K562 (cell line): ENCODE data around the gene SLX4IP. TPM values are rescaled to one million over a fixed set of nuclear protein-coding genes. Genes with fewer than 3 reads are reported as not detected.

Source experiments
- ATAC-seq: fragments of 200-7000 bp; cut with Tn5 transposase; 3 replicates; pipeline ENCODE4 v1.9.1; 2020; ENCODE audit warnings: moderate library complexity
- BruUV-seq: library from RNA; stranded (reverse); fragments of 400-500 nt; replicated peaks from 2 replicates; lab custom pipeline; 2021; lab: Mats Ljungman, UMichigan
- CTCF ChIA-PET: fragments of 300-600 bp; formaldehyde crosslinking; extraction: SDS; loops from one replicate; lab custom pipeline; 2021; ENCODE audit warnings: low intra/inter-chr PET ratio; lab: Yijun Ruan, JAX
- POLR2A ChIA-PET: fragments of 300-600, 350-650 bp; sonication (Branson Sonifier 250); formaldehyde crosslinking; extraction: SDS; loops from one replicate; lab custom pipeline; 2021; ENCODE audit warnings: antibody characterized with exemption, inconsistent platforms; lab: Yijun Ruan, JAX
- DNase-seq, 4 experiments: peaks; one replicate each; pipeline versions ENCODE4 v3.0.0 to v3.0.0-alpha.2; 2011 to 2018; ENCODE audit warnings: low spot score in 3 of 4, mixed read lengths in 3 of 4; ENCODE audit errors: extremely low read depth in 1 of 4
- FAIRE-seq: peaks from 2 replicates; lab custom pipeline; 2011; peaks lifted over from hg19 to GRCh38; lab: Jason Lieb, UNC
- H2AFZ ChIP-seq: 2 replicates; pipeline ENCODE4 v1.6.0; 2011; ENCODE audit warnings: low read depth, low read length, control low read depth, inconsistent platforms
- H3K27ac ChIP-seq: fragments of 200-600 bp; 3 replicates; pipeline ENCODE4 v1.8.0; 2011; ENCODE audit warnings: low read depth, mild to moderate bottlenecking, control low read depth, inconsistent platforms, low read length, moderate library complexity, mixed read lengths; ENCODE audit errors: extremely low read depth
- H3K27me3 ChIP-seq, 2 experiments: fragments of 300-600 bp in 1 of 2; 2 replicates in 1 of 2; 3 replicates in 1 of 2; pipeline versions ENCODE4 v1.6.0 to v1.8.0; 2011; ENCODE audit warnings: inconsistent platforms in 2 of 2, low read length in 2 of 2, mild to moderate bottlenecking in 1 of 2, mixed read lengths in 1 of 2, moderate library complexity in 1 of 2; ENCODE audit not compliant: control insufficient read depth in 2 of 2, insufficient read depth in 2 of 2
- H3K36me3 ChIP-seq: fragments of 300-600 bp; 3 replicates; pipeline ENCODE4 v1.8.0; 2011; ENCODE audit warnings: mild to moderate bottlenecking, low read length, inconsistent platforms; ENCODE audit not compliant: control insufficient read depth, insufficient read depth
- H3K4me1 ChIP-seq, 2 experiments: fragments of 200-600 bp in 1 of 2; replicated peaks in 1 of 2; 2 replicates in 1 of 2; 3 replicates in 1 of 2; pipeline versions ENCODE4 v1.5.1 to v1.8.0; 2011; ENCODE audit warnings: inconsistent platforms in 2 of 2, low read length in 2 of 2, mild to moderate bottlenecking in 1 of 2, mixed read lengths in 1 of 2, moderate library complexity in 1 of 2; ENCODE audit not compliant: control insufficient read depth in 2 of 2, insufficient read depth in 2 of 2
- H3K4me2 ChIP-seq: 2 replicates; pipeline ENCODE4 v1.6.1; 2011; ENCODE audit warnings: low read length, control low read depth, inconsistent platforms, mixed read lengths; ENCODE audit not compliant: insufficient read depth
- H3K4me3 ChIP-seq: fragments of 200-600 bp; sonication (generic), shearing (Covaris generic); 2 replicates; pipeline ENCODE4 v1.5.1; 2016; ENCODE audit warnings: control low read depth, inconsistent platforms
- H3K79me2 ChIP-seq: fragments of 200-600 bp; 3 replicates; pipeline ENCODE4 v1.8.0; 2011; ENCODE audit warnings: low read length, inconsistent platforms; ENCODE audit not compliant: control insufficient read depth, insufficient read depth
- H3K9ac ChIP-seq, 2 experiments: 2 replicates each; pipeline versions ENCODE4 v1.6.0 to v1.6.1; 2011; ENCODE audit warnings: low read depth in 2 of 2, low read length in 2 of 2, control low read depth in 1 of 2, inconsistent platforms in 1 of 2, mild to moderate bottlenecking in 1 of 2, mixed read lengths in 1 of 2; ENCODE audit not compliant: insufficient read depth in 1 of 2
- H3K9me1 ChIP-seq: one replicate; pipeline ENCODE4 v1.6.0; 2011; ENCODE audit warnings: inconsistent platforms, mild to moderate bottlenecking, low read length, moderate library complexity; ENCODE audit not compliant: control insufficient read depth, insufficient read depth
- H3K9me3 ChIP-seq: replicated peaks from 2 replicates; pipeline ENCODE4 v1.5.1; 2011; ENCODE audit warnings: low read depth, low read length, inconsistent platforms; ENCODE audit not compliant: control insufficient read depth, insufficient read depth
- H4K20me1 ChIP-seq: replicated peaks from 2 replicates; pipeline ENCODE4 v1.6.1; 2011; ENCODE audit warnings: low read length, inconsistent platforms, mixed read lengths; ENCODE audit not compliant: control insufficient read depth, insufficient read depth
- ATF4 ChIP-seq: fragments of 450-650 bp; formaldehyde crosslinking; IDR thresholded peaks from 2 replicates; pipeline ENCODE4 v1.4.0; 2022; ENCODE audit warnings: mild to moderate bottlenecking, moderate library complexity
- PRMT5 ChIP-seq: sonication (generic); formaldehyde crosslinking; IDR thresholded peaks from 2 replicates; pipeline ENCODE4 v1.5.0; 2020; ENCODE audit warnings: missing genetic modification reagents
- RBM15 ChIP-seq: fragments of 200-400 bp; formaldehyde crosslinking; IDR thresholded peaks from 2 replicates; pipeline ENCODE4 v1.6.1; 2018; ENCODE audit warnings: mild to moderate bottlenecking, low read length, moderate library complexity; ENCODE audit not compliant: insufficient read depth
- RBM39 ChIP-seq: fragments of 200-400 bp; formaldehyde crosslinking; optimal IDR thresholded peaks from 2 replicates; pipeline ENCODE3; 2018; ENCODE audit warnings: low read depth, low read length
- SIN3A ChIP-seq, 2 experiments: fragments of 150-350 bp in 1 of 2; IDR thresholded peaks; 2 replicates each; pipeline ENCODE4 v1.6.1; 2011 to 2016; ENCODE audit warnings: borderline replicate concordance in 2 of 2, low read depth in 2 of 2, low read length in 2 of 2, mild to moderate bottlenecking in 2 of 2, moderate library complexity in 2 of 2; ENCODE audit not compliant: control insufficient read depth in 1 of 2
- TGIF2 ChIP-seq: sonication (generic); formaldehyde crosslinking; IDR thresholded peaks from 2 replicates; pipeline ENCODE4 v1.8.1; 2022; ENCODE audit warnings: mild to moderate bottlenecking, missing genetic modification reagents, moderate library complexity
- ZBTB8A ChIP-seq: fragments of 450-650 bp; IDR thresholded peaks from 2 replicates; pipeline ENCODE4 v1.6.1; 2018; ENCODE audit warnings: mild to moderate bottlenecking, moderate library complexity; ENCODE audit not compliant: partially characterized antibody
- ZKSCAN1 ChIP-seq: fragments of 150-350 bp; IDR thresholded peaks from 2 replicates; pipeline ENCODE4 v1.6.1; 2016; ENCODE audit warnings: low read depth, low read length
- ZNF239 ChIP-seq: fragments of 250-450 bp; sonication (Bioruptor Pico); IDR thresholded peaks from 2 replicates; pipeline ENCODE4 v1.4.0; 2020; ENCODE audit warnings: mild to moderate bottlenecking
- ZNF507 ChIP-seq: conservative IDR thresholded peaks from 2 replicates; pipeline ENCODE4 v1.6.1; 2017; ENCODE audit warnings: missing genetic modification characterization, missing compliant biosample characterization
- ZNF57 ChIP-seq: fragments of 450-650 bp; formaldehyde crosslinking; IDR thresholded peaks from 2 replicates; pipeline ENCODE4 v1.4.0; 2020; ENCODE audit warnings: mild to moderate bottlenecking, moderate library complexity
- ZNF589 ChIP-seq: fragments of 200-800 bp; sonication (Bioruptor generic); IDR thresholded peaks from 2 replicates; pipeline ENCODE4 v1.6.1; 2016; ENCODE audit warnings: low read depth, missing genetic modification characterization, missing compliant biosample characterization
- ZNF644 ChIP-seq: fragments of 200-800 bp; sonication (Bioruptor generic); IDR thresholded peaks from 2 replicates; pipeline ENCODE4 v1.6.1; 2016; ENCODE audit warnings: low read depth, missing genetic modification characterization, missing compliant biosample characterization
- WGBS: fragments of 100-300 bp; shearing (Covaris generic); methylation state at CpG from one replicate; pipeline ENCODE4 v1.1.6; 2016; ENCODE audit warnings: low coverage, mixed read lengths; ENCODE audit not compliant: insufficient coverage; ENCODE audit errors: missing lambda C conversion rate; 5-methylcytosine and 5-hydroxymethylcytosine counted together
- in situ Hi-C: fragments of 300-500 bp; cut with MboI; formaldehyde crosslinking; loops from 4 replicates; pipeline ENCODE4 v1.15.0; 2018; ENCODE audit warnings: inconsistent platforms, mixed read lengths
- intact Hi-C: fragments of 100-400 bp; cut with micrococcal nuclease; formaldehyde crosslinking; loops from 2 replicates; pipeline ENCODE4 v1.14.2; 2022
- polyA plus RNA-seq, 8 experiments: library from polyadenylated mRNA; depleted of rRNA in 4 of 8; stranded (reverse) in 5 of 8; unstranded in 3 of 8; fragments of >200 nt; fragmentation: Nextera tagmentation in 2 of 8; fragmentation: Illumina TruSeq in 1 of 8; extraction: Ambion mirVana in 2 of 8; extraction: Trizol in 1 of 8; gene quantifications; 2 replicates each; pipeline versions ENCODE4 v1.2.1 to v1.2.3, GENCODE V29; 2011 to 2014; ENCODE audit warnings: inconsistent platforms in 1 of 8, missing spikeins in 1 of 8
- total RNA-seq, 7 experiments: library from RNA; depleted of rRNA in 6 of 7; stranded (reverse); fragments of >200 nt in 6 of 7; fragmentation: Illumina TruSeq in 2 of 7; extraction: Trizol in 2 of 7; gene quantifications; 2 replicates each; pipeline versions ENCODE4 v1.2.1 to v1.2.3, GENCODE V29; 2011 to 2021; ENCODE audit warnings: low replicate concordance in 1 of 7
- TF ChIP-seq, protein P1 (sequence below), 2 experiments: fragments of 450-650 bp; conservative IDR thresholded peaks; 2 replicates each; pipeline ENCODE4 v1.6.1; 2017; ENCODE audit warnings: mild to moderate bottlenecking in 2 of 2, moderate library complexity in 2 of 2

SLX4IP gene
- total and polyA plus RNA-seq, 9 of the 15 experiments (the other 6 are each of a cell fraction or from before 2014, with no cell fraction given), result 1.5 to 5.9 (median 3.5) TPM

DNA sequence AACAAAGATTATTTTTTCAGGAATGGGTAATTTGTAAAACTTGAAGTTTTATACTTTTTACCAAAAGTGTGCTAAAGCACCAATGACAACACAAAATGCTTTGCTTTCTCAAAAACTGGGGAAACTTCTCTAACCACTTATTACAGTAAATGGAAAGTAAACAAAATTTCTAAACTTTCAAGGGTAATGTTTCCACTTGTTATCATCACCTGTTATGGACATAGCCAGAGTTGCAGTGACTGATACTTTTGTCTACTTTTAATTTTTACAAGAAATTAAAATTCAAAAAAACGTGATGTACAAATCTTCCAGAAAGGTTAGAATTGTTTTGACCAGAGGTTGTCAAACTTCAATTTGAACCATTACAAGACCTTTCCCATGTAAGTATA, 138.8 kb downstream of the SLX4IP start:
- no TSS peak for BruUV-seq
- in situ Hi-C loops, result no loop called here
- WGBS, result no CpG with 5 or more reads among the region's 1 CpG

More for the DNA sequence above, 138.8 kb downstream of the SLX4IP start:
- Histone ChIP-seq H2AFZ (no peak overlapping the region), H3K4me3 (no peak overlapping the region), H3K9me1 (no peaks in the 10 kb centered on the region), H3K27me3 (no peaks in the 10 kb centered on the region), H3K4me1 (no peaks in the 10 kb centered on the region), H3K4me2 (no peak overlapping the region), H3K79me2 (no peaks in the 10 kb centered on the region), H3K9me3 (no peaks in the 10 kb centered on the region), H3K9ac (no peak overlapping the region), H3K36me3 (no peaks in the 10 kb centered on the region), H3K27ac (no peak overlapping the region), H4K20me1 (no peaks in the 10 kb centered on the region)
- ChIA-PET POLR2A (no interaction called here), CTCF (no interaction called here)
- FAIRE-seq (no peak), ATAC-seq (no peak), DNase-seq (no peak)
- intact Hi-C loops, result no loop called here
- TF ChIP-seq, protein P1, sequence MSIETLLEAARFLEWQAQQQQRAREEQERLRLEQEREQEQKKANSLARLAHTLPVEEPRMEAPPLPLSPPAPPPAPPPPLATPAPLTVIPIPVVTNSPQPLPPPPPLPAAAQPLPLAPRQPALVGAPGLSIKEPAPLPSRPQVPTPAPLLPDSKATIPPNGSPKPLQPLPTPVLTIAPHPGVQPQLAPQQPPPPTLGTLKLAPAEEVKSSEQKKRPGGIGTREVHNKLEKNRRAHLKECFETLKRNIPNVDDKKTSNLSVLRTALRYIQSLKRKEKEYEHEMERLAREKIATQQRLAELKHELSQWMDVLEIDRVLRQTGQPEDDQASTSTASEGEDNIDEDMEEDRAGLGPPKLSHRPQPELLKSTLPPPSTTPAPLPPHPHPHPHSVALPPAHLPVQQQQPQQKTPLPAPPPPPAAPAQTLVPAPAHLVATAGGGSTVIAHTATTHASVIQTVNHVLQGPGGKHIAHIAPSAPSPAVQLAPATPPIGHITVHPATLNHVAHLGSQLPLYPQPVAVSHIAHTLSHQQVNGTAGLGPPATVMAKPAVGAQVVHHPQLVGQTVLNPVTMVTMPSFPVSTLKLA (conservative IDR thresholded peaks at IDR 0.05), result no peak
- no peak for TF ChIP-seq ZNF507
- no peak for TF ChIP-seq ZNF57
- no peak for TF ChIP-seq RBM15
- no peak for TF ChIP-seq ZNF239 (CRISPR knock-in tag)
- no peak for TF ChIP-seq SIN3A (IDR thresholded peaks at IDR 0.05; ENCODE audit: borderline replicate concordance in 2 of 2, control insufficient read depth in 1 of 2, low read depth in 2 of 2, low read length in 2 of 2)
- TF ChIP-seq PRMT5, result no peak
- TF ChIP-seq ZKSCAN1, result no peak
- no peak for TF ChIP-seq ZNF644
- no peak for TF ChIP-seq ZBTB8A
- TF ChIP-seq ATF4, result no peak
- TF ChIP-seq TGIF2, result no peak
- TF ChIP-seq RBM39, result no peak
- TF ChIP-seq ZNF589 (CRISPR knock-in tag), result no peak
